ENCODE measurements around the gene SCAMP3.

The SCAMP3 gene

DNA sequence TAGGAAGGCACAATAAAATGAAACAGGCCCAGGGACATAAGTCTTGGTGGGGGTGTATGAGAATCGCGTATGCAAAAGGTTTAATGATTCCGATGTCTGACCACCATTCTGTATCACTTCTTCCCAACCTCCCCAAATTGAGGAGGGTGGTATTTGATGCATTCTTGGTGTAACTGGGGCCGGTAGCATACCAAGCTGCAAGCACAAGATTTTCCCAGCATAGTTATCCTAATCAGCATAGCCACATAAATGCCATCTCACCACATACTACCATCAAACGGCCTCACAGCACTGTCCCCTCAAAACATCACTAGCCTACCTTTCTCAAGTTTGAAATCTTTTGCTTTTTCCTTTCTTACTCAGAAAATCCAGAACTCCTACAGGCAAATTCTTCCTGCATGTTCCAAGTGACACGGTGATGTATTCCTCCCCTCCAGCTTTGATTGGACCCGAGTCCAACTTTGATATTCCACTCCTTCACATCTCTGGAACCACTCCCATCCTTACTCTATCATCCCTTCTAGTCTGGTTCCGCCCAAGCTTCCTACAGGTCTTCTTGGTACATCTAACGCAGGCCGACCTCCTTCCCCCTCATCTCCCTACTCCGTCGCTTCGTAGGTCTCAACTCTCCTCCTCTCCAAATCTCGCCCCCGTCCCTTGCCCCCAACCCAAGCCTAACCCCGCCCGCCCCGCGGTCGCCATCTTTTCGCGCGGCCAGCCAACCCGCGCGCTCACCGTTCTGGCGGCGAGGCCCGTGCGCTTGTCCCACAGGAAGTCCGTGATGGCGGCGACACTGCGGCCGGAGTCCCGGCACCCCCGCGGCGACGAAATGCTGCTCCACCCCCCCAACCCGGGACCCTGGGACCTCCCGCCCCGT lies 10.5 kb upstream of the SCAMP3 start:
- Histone ChIP-seq H3K27ac (peak overlapping the region; percentile 86), H3K27me3 (replicated peaks) (no peaks in the 10 kb centered on the region), H3K36me3 (replicated peaks) (peaks cover 37% of the 10 kb centered on the region), H3K4me3 (ENCODE audit: low read depth, low read length) (peak overlapping the region; percentile 83)
- in situ Hi-C loops (cut with HindIII; ENCODE audit: low pct_ligation_motif_present, low sequenced_read_pairs), result no loop called here
- no peak for TF ChIP-seq CTCF (IDR thresholded peaks at IDR 0.05; ENCODE audit: low read depth, low read length, missing control alignments)
- peak; percentile 53 for DNase-seq

DNA sequence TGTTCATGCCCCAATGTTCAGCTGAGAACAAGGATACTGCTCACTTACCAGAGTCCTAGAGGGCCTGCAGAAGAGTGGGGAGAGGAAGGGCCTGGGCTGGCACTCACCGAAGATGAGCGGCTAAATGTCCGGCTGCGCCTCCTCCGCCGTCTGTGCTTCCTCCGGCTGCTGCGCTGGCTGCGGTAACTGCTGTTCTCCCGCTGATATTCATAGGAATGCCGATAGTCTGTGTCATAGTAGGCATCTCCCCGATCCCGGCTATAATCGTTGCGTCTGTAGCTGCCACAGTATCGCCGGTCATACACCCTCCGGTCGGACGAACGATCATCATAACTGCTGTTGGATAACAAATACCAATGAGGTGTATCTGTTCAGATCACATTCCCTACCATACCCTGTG lies 7.2 kb upstream of the SCAMP3 start:
- Histone ChIP-seq H3K27me3 (replicated peaks) (no peaks in the 10 kb centered on the region), H3K27ac (no peak overlapping the region), H3K4me3 (ENCODE audit: low read depth, low read length) (no peak overlapping the region), H3K36me3 (replicated peaks) (peaks cover 64% of the 10 kb centered on the region)
- no peak for TF ChIP-seq CTCF (IDR thresholded peaks at IDR 0.05; ENCODE audit: low read depth, low read length, missing control alignments)
- no peak for DNase-seq
- in situ Hi-C loops (cut with HindIII; ENCODE audit: low pct_ligation_motif_present, low sequenced_read_pairs), result no loop called here

DNA sequence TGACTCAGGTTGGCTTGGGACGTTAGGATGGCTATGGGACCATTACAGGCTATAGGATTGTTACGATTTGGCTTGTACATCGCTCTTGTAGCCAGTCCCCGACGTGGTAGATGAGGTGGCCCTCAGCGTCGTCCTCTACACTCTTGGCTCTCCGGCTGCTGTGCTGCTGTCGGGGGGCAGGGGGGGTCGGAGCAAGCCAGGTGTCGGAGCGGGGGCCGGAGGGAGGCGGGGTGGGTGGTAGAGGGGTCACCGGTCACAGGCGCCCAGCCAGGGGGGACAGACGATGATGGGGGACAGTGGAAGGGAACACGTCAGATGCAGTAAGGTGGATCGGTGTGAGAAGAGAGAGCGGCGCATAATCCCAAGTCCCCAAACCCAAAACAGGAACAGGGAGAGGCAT lies 6.5 kb upstream of the SCAMP3 start:
- no peak for DNase-seq
- in situ Hi-C loops (cut with HindIII; ENCODE audit: low pct_ligation_motif_present, low sequenced_read_pairs), result no loop called here
- Histone ChIP-seq H3K4me3 (ENCODE audit: low read depth, low read length) (no peak overlapping the region), H3K27me3 (replicated peaks) (no peaks in the 10 kb centered on the region), H3K36me3 (replicated peaks) (peaks cover 72% of the 10 kb centered on the region), H3K27ac (no peak overlapping the region)
- TF ChIP-seq CTCF (IDR thresholded peaks at IDR 0.05; ENCODE audit: low read depth, low read length, missing control alignments), result no peak

DNA sequence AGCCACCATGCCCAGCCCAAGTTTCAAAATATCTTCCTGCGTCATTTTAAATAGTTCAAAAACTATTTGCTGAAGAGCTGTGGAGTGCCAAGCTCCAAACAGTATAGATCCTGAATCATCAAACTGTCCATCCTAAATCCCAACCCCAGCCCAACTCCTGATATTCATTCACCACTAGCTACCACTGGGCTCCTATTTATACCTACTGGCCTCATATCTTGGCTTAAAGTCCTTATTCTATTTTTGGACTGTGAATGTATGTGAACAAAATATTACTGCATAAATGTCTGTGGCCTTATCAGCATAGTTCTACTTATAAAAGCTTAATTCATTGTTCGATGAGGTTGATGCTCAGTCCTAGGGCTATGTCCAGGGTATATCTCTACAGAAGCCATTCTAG lies 5.2 kb upstream of the SCAMP3 start:
- no peaks in the 10 kb centered on the region for H3K27me3 ChIP-seq (replicated peaks)
- H3K36me3 ChIP-seq (replicated peaks), result peaks cover 78% of the 10 kb centered on the region
- DNase-seq, result no peak
- TF ChIP-seq CTCF (IDR thresholded peaks at IDR 0.05; ENCODE audit: low read depth, low read length, missing control alignments), result no peak
- in situ Hi-C loops (cut with HindIII; ENCODE audit: low pct_ligation_motif_present, low sequenced_read_pairs), result no loop called here
- no peak overlapping the region for H3K4me3 ChIP-seq (ENCODE audit: low read depth, low read length)
- no peak overlapping the region for H3K27ac ChIP-seq

DNA sequence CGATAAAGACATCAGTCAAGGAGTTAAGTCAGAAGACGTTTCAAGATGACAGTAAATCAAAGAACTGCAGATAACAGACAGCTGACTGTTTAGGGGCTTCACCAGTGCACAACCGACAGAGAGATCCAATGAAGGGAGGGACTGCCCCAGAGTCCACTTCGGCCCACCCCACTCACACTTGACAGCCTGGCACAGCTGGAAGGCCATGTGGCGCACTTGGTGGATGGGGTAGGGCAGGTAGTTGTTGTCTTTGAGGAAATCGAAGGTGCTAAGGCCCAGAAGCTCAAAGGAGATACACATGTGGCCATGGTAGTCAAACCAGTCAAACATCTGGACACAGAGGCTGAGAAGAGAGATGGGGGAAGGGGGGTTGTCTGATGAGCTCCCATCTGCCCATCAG lies 4.4 kb upstream of the SCAMP3 start:
- Histone ChIP-seq H3K4me3 (ENCODE audit: low read depth, low read length) (no peak overlapping the region), H3K27me3 (replicated peaks) (no peaks in the 10 kb centered on the region), H3K36me3 (replicated peaks) (peaks cover 77% of the 10 kb centered on the region), H3K27ac (no peak overlapping the region)
- no peak for DNase-seq
- in situ Hi-C loops (cut with HindIII; ENCODE audit: low pct_ligation_motif_present, low sequenced_read_pairs), result no loop called here
- no peak for TF ChIP-seq CTCF (IDR thresholded peaks at IDR 0.05; ENCODE audit: low read depth, low read length, missing control alignments)

- in situ Hi-C loops (cut with HindIII; ENCODE audit: low pct_ligation_motif_present, low sequenced_read_pairs), result no loop called here
- DNase-seq, result no peak
- Histone ChIP-seq H3K27me3 (replicated peaks) (no peaks in the 10 kb centered on the region), H3K27ac (no peak overlapping the region), H3K36me3 (replicated peaks) (peaks cover 48% of the 10 kb centered on the region), H3K4me3 (ENCODE audit: low read depth, low read length) (no peak overlapping the region)
- TF ChIP-seq CTCF (IDR thresholded peaks at IDR 0.05; ENCODE audit: low read depth, low read length, missing control alignments), result no peak
Measured at GRCh38 chr1:155263067-155263466, 907 bp upstream of the SCAMP3 start.

All from brain microvascular endothelial cell (primary cell).